Measurements from ENCODE around the gene FLNB. TPM values are rescaled to one million over a fixed set of nuclear protein-coding genes. Genes with fewer than 3 reads are reported as not detected.

The FLNB gene
- total RNA-seq, 2 donors from 2014 or later: 104 to 121 TPM

DNA sequence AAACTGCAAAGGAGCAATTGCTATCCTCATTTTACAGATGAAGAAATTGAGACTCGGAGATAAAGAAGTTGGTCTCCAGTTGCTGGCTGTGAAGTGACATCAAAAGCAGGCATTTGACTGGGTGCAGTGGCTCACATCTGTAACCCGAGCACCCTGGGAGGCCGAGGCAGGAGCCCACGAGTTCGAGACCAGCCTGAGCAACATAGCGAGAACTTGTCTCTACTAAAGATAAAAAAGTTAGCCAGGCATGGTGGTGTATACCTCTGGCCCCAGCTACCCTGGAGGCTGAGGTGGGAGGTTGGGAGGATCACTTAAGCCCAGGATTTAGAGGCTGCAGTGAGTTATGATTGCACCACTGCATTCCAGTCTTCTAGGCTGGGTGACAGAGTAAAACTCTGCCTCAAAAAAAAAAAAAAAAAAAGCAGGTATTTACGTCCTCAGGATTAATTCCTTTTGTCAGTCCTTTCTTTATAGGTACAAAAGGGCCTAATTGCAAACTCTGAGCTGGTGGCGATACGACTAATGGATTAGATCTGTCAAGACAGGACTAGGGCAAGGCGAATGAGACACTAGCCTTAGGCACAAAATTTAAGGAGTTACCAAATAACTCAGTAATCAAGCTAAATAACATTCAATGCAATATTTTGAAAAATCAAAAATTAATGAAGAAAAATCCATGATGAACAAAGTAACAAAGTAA lies 208.4 kb downstream of the FLNB start:
- no peaks in the 10 kb centered on the region for H3K36me3 ChIP-seq (replicated peaks in 1 of 2; ENCODE audit: insufficient read depth in 1 of 2, low read depth in 2 of 2)
- peaks cover 9% of the 10 kb centered on the region for H3K4me1 ChIP-seq
- TF ChIP-seq, protein P1, sequence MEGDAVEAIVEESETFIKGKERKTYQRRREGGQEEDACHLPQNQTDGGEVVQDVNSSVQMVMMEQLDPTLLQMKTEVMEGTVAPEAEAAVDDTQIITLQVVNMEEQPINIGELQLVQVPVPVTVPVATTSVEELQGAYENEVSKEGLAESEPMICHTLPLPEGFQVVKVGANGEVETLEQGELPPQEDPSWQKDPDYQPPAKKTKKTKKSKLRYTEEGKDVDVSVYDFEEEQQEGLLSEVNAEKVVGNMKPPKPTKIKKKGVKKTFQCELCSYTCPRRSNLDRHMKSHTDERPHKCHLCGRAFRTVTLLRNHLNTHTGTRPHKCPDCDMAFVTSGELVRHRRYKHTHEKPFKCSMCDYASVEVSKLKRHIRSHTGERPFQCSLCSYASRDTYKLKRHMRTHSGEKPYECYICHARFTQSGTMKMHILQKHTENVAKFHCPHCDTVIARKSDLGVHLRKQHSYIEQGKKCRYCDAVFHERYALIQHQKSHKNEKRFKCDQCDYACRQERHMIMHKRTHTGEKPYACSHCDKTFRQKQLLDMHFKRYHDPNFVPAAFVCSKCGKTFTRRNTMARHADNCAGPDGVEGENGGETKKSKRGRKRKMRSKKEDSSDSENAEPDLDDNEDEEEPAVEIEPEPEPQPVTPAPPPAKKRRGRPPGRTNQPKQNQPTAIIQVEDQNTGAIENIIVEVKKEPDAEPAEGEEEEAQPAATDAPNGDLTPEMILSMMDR (IDR thresholded peaks at IDR 0.05): no peak
- no peak for TF ChIP-seq POLR2A (IDR thresholded peaks at IDR 0.05)
- no peaks in the 10 kb centered on the region for H3K9me3 ChIP-seq
- intact Hi-C loops (cut with DNase I): no loop called here
- WGBS, 2 donors: 59 to 69% methylated on average over 10 of the region's 10 CpGs
- no peak overlapping the region for H3K4me3 ChIP-seq
- peaks cover 0 to 4% of the 10 kb centered on the region in 2 donors for H3K27me3 ChIP-seq
- DNase-seq: no peak
- no peak for ATAC-seq
- peak overlapping the region in 1 of 4 donors; percentile 62 for H3K27ac ChIP-seq

DNA sequence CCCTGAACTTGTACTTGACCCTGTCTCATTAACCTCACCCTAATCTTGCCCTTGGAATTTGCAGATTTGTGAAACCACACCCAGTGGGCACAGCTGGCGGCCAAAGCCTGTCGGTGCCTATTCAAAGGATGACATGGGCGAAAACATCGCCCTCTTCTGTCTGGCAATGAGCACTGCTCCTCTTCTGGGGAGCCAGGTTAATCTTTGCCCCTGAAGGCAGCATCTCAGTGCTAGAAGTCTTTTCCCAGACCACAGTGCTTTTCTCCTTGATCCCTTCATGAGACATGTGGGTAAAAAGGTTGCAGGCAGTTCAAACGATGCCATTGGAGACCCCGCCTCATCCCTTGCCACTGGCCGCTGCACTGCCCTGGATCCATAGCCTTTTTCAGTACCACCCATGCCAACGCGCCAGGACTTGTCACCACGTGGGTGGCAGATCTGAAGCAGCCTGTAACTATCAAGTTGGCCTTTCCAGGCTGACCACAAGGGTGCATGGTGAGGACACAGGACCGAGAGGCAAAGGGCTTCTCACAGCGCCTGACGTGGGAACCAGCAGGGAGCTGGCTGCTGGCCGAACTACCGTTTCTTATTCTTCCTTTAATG lies 209.1 kb downstream of the FLNB start:
- Histone ChIP-seq H3K36me3 (replicated peaks in 1 of 2; ENCODE audit: insufficient read depth in 1 of 2, low read depth in 2 of 2) (no peaks in the 10 kb centered on the region), H3K27me3 (peaks cover 0 to 4% of the 10 kb centered on the region in 2 donors), H3K4me3 (no peak overlapping the region), H3K27ac (peak overlapping the region in 2 of 4 donors; percentile 26 to 62), H3K4me1 (peaks cover 9% of the 10 kb centered on the region), H3K9me3 (no peaks in the 10 kb centered on the region)
- peak; percentile 68 to 88 (median 78) for DNase-seq
- WGBS, 2 donors: 4 to 5% methylated on average over 14 to 15 of the region's 15 CpGs
- intact Hi-C loops (cut with DNase I): no loop called here
- TF ChIP-seq POLR2A (IDR thresholded peaks at IDR 0.05): no peak
- TF ChIP-seq, protein P1 (IDR thresholded peaks at IDR 0.05): peak; percentile 54 to 86 (median 77)
- ATAC-seq: peak; percentile 91

DNA sequence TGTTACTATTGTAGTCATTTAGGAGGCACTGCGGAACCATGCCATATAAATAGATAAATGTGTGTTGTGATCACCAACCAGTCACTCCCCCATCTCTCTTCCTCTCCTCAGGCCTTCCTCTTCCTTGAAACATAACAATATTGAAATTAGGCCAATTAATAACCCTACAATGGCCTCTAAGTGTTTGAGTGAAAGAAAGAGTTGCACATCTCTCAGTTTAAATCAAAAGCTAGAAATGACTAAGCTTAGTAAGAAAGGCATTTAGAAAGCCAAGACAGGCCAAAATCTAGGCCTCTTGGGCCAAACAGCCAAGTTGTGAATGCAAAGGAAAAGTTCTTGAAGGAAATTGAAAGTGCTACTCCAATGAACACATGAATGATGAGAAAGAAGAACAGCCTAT lies 210.7 kb downstream of the FLNB start:
- peaks cover 9% of the 10 kb centered on the region for H3K4me1 ChIP-seq
- ATAC-seq (no peak), DNase-seq (no peak)
- no peaks in the 10 kb centered on the region for H3K9me3 ChIP-seq
- TF ChIP-seq, protein P1 (IDR thresholded peaks at IDR 0.05): no peak
- no peak for TF ChIP-seq POLR2A (IDR thresholded peaks at IDR 0.05)
- whole genome bisulfite sequencing, 2 donors: 80 to 88% methylated on average over 1 of the region's 1 CpG
- peaks cover 0 to 4% of the 10 kb centered on the region in 2 donors for H3K27me3 ChIP-seq
- no peak overlapping the region for H3K4me3 ChIP-seq
- no peak overlapping the region for H3K27ac ChIP-seq
- intact Hi-C loops (cut with DNase I): no loop called here
- H3K36me3 ChIP-seq (replicated peaks in 1 of 2; ENCODE audit: insufficient read depth in 1 of 2, low read depth in 2 of 2): no peaks in the 10 kb centered on the region

Other genes with a start within 250 kb of the FLNB start
- 1 to 10 TPM in 1 of 2 donors, not detected in 1; 2.1 TPM for gene DNASE1L3, start 202.6 kb downstream of the FLNB start, total RNA-seq
- gene ABHD6, start 229.4 kb downstream of the FLNB start, total RNA-seq: 1 to 10 TPM; 5.3 to 6.2 TPM